DND-41 (cell line): ENCODE results near the gene ZNF484.
"Not testable (repeated sequence)": the region's sequence is repeated elsewhere in the genome, so short reads cannot be mapped to it uniquely, and the experiment has no call there.

Source experiments
- ATAC-seq: fragments of 200-7000 bp; cut with Tn5 transposase; 3 replicates; pipeline ENCODE4 v1.9.1; 2021; ENCODE audit warnings: low read depth; ENCODE audit not compliant: insufficient read depth
- DNase-seq: peaks from one replicate; pipeline ENCODE4 v3.0.0-alpha.2; 2020
- H2AFZ ChIP-seq: 2 replicates; pipeline ENCODE4 v1.6.0; 2012; ENCODE audit warnings: low read depth, low read length
- H3K27ac ChIP-seq: 2 replicates; pipeline ENCODE4 v1.5.1; 2012; ENCODE audit warnings: low read length, inconsistent platforms
- H3K27me3 ChIP-seq: fragments of 200-600 bp; sonication (generic); 2 replicates; pipeline ENCODE4 v1.6.0; 2012; ENCODE audit warnings: low read length, mild to moderate bottlenecking, inconsistent platforms; ENCODE audit not compliant: insufficient read depth, poor library complexity
- H3K36me3 ChIP-seq: 2 replicates; pipeline ENCODE4 v1.5.1; 2012; ENCODE audit warnings: low read length, inconsistent platforms; ENCODE audit not compliant: insufficient read depth
- H3K4me1 ChIP-seq: 2 replicates; pipeline ENCODE4 v1.5.1; 2012; ENCODE audit warnings: mild to moderate bottlenecking, low read length; ENCODE audit not compliant: insufficient read depth
- H3K4me2 ChIP-seq: 2 replicates; pipeline ENCODE4 v1.6.0; 2012; ENCODE audit warnings: mild to moderate bottlenecking, moderate library complexity, low read length, inconsistent platforms; ENCODE audit not compliant: insufficient read depth
- H3K4me3 ChIP-seq, 2 experiments: fragments of 200-600 bp in 1 of 2; shearing (Covaris generic) in 1 of 2; 2 replicates each; pipeline ENCODE4 v1.5.1; 2012 to 2016; ENCODE audit warnings: inconsistent platforms in 2 of 2, low read length in 2 of 2, mild to moderate bottlenecking in 2 of 2, low read depth in 1 of 2, moderate library complexity in 1 of 2
- H3K79me2 ChIP-seq: 2 replicates; pipeline ENCODE4 v1.6.0; 2012; ENCODE audit warnings: low read length, inconsistent platforms; ENCODE audit not compliant: insufficient read depth
- H3K9ac ChIP-seq: 2 replicates; pipeline ENCODE4 v1.6.0; 2012; ENCODE audit warnings: low read depth, mild to moderate bottlenecking, inconsistent platforms, low read length, moderate library complexity
- H3K9me3 ChIP-seq: 2 replicates; pipeline ENCODE4 v1.5.1; 2012; ENCODE audit warnings: low read length, moderate library complexity, mild to moderate bottlenecking, inconsistent platforms; ENCODE audit not compliant: insufficient read depth, severe bottlenecking
- H4K20me1 ChIP-seq: 2 replicates; pipeline ENCODE4 v1.6.0; 2012; ENCODE audit warnings: low read length; ENCODE audit not compliant: insufficient read depth
- CTCF ChIP-seq: IDR thresholded peaks from 2 replicates; pipeline ENCODE4 v1.5.1; 2012; ENCODE audit warnings: borderline replicate concordance, low read length, moderate library complexity, mild to moderate bottlenecking; ENCODE audit not compliant: poor library complexity, severe bottlenecking; ENCODE audit errors: extremely low read depth
- EZH2 ChIP-seq: IDR thresholded peaks from 3 replicates; pipeline ENCODE4 v1.6.1; 2012; ENCODE audit warnings: borderline replicate concordance, low read depth, mild to moderate bottlenecking, moderate library complexity, low read length, inconsistent platforms; ENCODE audit not compliant: severe bottlenecking

Gene ZNF484

GRCh38 chr9:92798358-92798757 is 79.5 kb downstream of the ZNF484 start:
- no peaks in the 10 kb centered on the region for H3K9me3 ChIP-seq
- DNase-seq (no peak), ATAC-seq (no peak)
- no peak overlapping the region for H3K9ac ChIP-seq
- H2AFZ ChIP-seq = no peak overlapping the region
- no peaks in the 10 kb centered on the region for H3K79me2 ChIP-seq
- no peak overlapping the region for H3K4me3 ChIP-seq
- no peaks in the 10 kb centered on the region for H3K36me3 ChIP-seq
- no peaks in the 10 kb centered on the region for H4K20me1 ChIP-seq
- no peaks in the 10 kb centered on the region for H3K27me3 ChIP-seq
- TF ChIP-seq CTCF (no peak), EZH2 (no peak)
- no peak overlapping the region for H3K27ac ChIP-seq
- no peaks in the 10 kb centered on the region for H3K4me1 ChIP-seq
- H3K4me2 ChIP-seq = no peak overlapping the region

- H3K4me3 ChIP-seq, DNase-seq, H4K20me1 ChIP-seq, H3K27me3 ChIP-seq, H3K9ac ChIP-seq, ATAC-seq, H3K4me2 ChIP-seq, H3K9me3 ChIP-seq, H3K79me2 ChIP-seq, H3K27ac ChIP-seq, H3K4me1 ChIP-seq, H2AFZ ChIP-seq, H3K36me3 ChIP-seq: not testable (repeated sequence)
Observed at GRCh38 chr9:92796337-92796804, 81.5 kb downstream of the ZNF484 start.

- DNase-seq (no peak), ATAC-seq (no peak)
- Histone ChIP-seq H3K36me3 (no peaks in the 10 kb centered on the region), H3K27ac (no peak overlapping the region), H3K4me3 (no peak overlapping the region), H3K9ac (no peak overlapping the region), H3K4me2 (no peak overlapping the region), H2AFZ (no peak overlapping the region), H3K27me3 (no peaks in the 10 kb centered on the region), H4K20me1 (no peaks in the 10 kb centered on the region), H3K4me1 (no peaks in the 10 kb centered on the region), H3K9me3 (no peaks in the 10 kb centered on the region), H3K79me2 (no peaks in the 10 kb centered on the region)
- TF ChIP-seq EZH2 = no peak
- no peak for TF ChIP-seq CTCF
Observed at GRCh38 chr9:92795598-92796336, 82.1 kb downstream of the ZNF484 start.
